Hematopoietic multipotent progenitor cell treated with erythropoietin and hydrocortisone succinate and interleukin-3 and kit ligand, for 6 days (in vitro differentiated cells): ENCODE results near the gene CCDC39.
A peak's percentile ranks its signal among the peaks of the same experiment; 100 is the strongest.

ENCODE experiments used
- DNase-seq: peaks from one replicate; pipeline ENCODE4 v3.0.0-alpha.2; 2015

CCDC39 gene

DNA sequence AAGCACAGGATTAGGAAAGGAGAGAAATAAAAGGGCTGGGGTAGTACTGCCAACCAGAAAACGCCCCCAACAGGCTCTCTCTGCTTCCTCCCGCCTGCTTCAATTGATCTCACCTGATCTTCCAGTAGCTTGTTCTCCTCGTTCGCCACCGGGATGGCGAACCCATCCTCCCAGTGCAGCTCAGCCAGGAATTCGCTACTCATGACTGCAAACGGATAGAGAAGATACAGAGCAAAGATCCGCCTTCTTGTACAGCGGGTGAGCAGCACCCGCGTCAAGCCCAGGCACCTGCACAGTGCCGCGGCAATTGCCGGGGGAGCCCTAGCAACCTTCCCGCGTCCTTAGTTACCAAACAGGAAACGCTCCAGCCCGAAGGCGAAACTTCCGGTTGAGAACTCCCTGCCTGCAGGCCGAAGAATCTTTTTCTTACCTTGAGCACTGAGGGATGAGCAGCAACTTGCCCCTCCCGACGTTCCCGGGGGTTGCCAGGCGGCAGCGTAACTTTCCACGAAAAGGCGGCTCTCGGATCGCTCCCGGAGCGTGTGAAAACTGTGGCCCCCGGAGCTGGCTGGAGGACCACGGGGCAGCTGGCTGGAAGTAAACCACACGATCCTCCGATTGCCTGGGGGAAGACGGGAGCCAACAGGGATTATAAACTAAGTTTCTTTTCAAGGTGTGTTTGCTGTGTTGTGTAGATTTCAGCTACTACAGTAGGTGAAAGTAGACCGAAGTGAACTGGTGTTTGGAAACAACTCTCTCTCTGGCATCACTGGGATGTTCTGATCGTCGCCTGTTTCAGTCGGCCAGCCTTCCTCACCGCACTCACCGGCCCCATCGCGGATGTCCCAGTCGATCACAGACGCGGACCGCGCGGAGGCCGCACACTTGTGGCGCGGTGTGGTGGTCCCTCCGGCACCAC, at the start of gene CCDC39:
TSS of gene CCDC39 (minus strand) at position 312 of the 919 bp plus-strand sequence. CDS start at position 203, 109 bp downstream.
- peak; percentile 62 for DNase-seq

DNA sequence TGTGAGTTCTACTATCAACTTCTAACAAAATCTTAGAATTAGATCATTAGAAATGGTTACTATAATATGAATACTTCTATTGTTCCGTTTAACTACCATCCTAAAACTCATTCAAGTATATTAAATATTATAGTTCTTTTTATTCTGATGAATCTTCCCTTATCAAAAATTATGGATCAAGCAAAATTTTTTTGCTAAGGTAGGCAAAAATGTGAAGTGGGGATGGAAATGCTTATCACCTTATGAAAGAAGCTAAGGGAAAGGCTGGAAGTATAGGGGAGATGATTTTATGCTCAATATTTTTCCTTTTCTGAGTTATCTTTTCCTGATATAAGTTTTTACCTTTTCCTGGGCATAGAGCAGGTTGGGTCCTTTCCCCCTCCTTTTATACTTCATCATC, 40.7 kb upstream of the CCDC39 start:
- no peak for DNase-seq

DNA sequence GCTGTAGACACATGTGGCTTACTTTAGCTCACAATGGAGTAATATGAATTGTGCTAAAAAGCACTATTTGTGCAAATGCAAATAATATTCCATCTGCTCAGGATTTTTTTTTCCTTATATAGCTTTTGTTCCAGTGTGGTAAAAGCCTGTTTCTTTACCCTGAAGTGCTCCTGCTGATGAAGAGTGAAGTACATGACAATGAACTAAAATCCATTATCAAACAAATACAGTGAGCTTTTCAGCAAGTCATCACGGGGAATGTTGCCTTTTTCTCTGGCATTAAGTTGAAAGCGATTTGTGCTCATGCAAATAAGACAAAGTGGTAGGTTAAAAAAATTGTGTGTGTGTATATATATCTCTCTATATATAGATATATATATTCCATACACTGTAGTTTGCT, 28.6 kb upstream of the CCDC39 start:
- no peak for DNase-seq

DNA sequence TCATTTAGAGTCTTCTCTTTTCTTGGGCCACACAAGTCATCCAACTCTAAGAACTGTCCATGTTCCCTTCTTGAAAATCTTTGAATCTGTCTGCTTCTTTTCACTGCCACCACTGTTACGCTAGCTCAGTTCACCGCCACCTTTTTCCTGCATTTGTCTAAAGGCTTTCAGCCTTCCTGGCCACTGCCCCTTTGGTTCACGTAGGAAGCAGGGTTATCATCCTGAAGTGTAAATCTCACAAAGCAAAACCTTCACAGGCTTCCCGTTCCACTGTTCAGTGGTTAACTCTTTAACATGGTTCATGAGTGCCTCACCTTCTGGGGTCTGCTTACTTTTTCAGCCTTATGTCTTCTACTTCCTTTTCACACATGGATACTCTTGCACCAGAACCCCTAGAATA, 26.3 kb upstream of the CCDC39 start:
- DNase-seq = no peak

DNA sequence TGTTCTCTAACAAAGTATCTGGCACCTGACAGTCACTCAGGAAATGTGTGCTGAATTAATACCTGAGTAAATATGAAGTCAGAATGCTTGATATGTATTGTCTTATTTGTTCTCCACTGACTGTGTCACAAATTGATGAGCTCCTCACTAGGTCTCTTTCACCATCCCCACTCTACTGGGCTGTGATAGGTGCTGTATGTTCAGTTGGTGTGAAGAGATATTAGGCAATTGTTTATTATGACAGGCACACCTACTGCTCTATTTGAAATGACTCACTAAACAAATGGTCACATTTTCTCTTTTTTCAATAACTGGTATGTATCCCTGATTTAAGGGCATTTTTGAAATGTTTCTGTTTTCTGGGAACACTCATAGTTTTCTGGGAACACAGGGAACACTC, 25.2 kb upstream of the CCDC39 start:
- DNase-seq = no peak

- DNase-seq = no peak
These were observed 21.7 kb upstream of the CCDC39 start for GRCh38 chr3:180700941-180701340.

DNA sequence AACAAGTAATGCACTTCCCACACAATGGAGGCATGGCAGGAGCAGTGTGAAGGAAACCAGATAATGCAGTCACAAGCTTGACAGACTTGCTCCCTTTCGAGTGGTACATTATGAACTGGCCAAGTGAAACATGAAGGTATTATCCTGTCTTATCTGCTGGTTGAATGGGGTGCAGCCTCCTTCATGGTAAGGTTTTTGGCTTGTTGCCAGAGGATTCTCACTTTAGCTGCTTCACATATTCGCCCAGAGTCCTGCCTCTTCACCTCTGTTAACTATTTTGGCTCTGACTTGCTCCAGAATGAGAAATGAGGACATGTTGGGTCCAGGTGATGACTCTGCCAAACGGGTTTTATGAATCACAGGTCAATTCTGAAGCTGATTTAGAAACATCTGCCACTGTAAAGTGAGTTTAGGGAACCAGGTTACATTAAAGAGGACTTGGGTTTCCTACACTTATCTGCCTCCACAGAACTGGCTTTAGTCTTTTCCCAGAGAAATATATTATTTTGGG, 19.5 kb upstream of the CCDC39 start:
- DNase-seq = peak; percentile 11

GRCh38 chr3:180694321-180694720, 15.0 kb upstream of the CCDC39 start:
- no peak for DNase-seq

GRCh38 chr3:180693656-180694055, 14.4 kb upstream of the CCDC39 start:
- no peak for DNase-seq

- peak; percentile 2 for DNase-seq
These were observed 10.8 kb upstream of the CCDC39 start for GRCh38 chr3:180690061-180690460.

DNA sequence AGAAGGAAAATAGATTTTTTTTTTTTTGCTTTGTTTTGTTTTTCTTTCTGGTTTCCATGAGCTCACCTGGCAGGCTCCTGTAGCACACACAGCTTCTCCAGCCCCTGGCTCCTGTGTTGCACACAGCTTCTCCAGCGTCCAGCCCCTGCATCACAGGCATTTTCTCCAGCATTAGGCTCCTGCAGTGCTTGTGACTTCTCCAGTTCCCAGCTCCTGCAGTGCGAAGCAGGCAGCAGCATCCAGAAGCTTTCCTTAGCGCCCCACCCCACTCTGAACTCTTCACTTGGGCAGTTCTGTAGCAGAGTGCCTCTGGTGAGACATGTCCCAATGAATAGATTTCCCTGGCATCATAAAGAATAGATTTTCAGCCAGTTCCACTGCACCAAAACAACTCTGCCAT, 5.5 kb upstream of the CCDC39 start:
- DNase-seq = no peak

GRCh38 chr3:180683816-180684215, 4.5 kb upstream of the CCDC39 start:
- DNase-seq = no peak

DNA sequence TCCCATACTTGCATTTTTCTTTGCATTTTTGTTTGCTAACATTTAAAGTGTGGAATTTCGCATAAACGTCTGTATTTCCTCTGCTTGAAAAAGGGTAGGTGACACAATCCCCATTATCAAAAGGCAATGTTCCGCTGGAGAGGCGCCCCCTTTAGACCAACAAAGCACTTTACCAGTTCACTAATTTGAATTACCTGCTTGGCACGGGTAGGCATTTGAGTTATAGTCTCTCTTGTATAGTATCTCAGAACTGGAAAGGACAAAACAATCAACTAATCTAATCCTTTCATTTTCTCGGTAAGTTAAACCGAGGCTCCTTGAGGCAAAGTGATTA, 775 bp upstream of the CCDC39 start:
- DNase-seq = peak; percentile 41

GRCh38 chr3:180678231-180678630, 1.1 kb downstream of the CCDC39 start:
- no peak for DNase-seq

DNA sequence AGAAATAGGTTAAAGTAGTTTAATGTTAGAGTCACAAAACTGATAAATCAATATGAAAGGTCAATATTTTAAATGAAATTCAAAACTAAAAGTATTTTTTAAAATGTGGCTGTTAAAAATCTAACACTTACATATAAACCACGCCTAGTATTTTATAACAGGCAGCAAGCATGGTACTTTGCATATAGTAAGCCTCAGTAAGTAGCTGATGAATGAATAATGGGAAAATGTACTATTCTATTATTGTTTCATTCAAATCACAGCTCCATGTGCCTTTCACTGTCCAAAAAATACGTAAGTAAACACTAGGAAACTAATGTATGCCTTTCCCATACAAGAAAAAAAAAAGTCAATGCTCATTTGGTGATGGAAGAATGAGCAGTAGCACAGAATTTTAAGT, 17.8 kb downstream of the CCDC39 start:
- no peak for DNase-seq

- DNase-seq = no peak
These were observed 22.2 kb downstream of the CCDC39 start for GRCh38 chr3:180657094-180657493.

DNA sequence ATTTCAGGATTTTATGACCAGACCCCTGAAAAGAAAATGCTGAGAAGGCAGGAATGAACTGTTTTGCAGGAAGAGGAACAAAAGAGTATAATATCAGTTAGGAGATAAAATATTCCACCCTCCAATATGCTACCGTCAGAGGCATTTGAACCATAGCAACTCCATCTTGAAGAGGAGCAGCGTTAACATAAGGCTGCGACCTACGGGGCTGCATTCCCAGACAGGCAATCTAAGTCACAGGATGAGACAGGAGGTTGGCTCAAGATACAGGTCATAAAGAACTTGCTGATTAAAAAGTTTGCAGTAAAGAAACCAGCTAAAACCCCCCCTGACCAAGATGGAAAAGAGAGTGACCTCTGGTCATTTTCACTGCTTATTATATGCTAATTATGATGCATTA, 22.9 kb downstream of the CCDC39 start:
- no peak for DNase-seq

DNA sequence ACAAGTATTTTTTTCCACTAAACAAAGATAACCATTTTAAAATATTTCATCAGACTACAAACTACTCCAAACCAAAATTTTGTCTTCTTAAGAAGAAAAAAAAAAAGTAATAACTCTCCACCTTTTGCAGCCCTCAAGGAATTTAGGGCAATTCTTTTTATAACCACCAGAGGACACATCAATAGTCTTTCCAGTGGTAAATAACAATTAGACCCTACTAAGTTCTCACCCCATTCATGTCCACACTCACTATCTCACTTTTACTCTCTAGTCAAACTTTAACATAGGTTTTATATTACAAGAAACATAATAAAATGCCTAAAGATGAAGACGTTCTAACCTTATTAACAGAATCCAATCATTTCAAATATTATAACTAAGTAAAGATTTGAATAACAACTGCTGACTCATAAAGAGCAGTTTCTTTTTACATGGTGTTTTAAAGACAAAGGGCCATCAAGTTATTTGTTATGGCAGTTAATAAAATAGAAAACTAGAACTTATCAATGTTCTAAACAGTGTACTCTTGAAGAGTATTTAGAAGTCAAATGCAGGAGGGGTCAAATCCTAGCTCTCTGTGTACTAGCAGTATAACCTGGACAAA, 33.0 kb downstream of the CCDC39 start:
- DNase-seq = peak; percentile 17

DNA sequence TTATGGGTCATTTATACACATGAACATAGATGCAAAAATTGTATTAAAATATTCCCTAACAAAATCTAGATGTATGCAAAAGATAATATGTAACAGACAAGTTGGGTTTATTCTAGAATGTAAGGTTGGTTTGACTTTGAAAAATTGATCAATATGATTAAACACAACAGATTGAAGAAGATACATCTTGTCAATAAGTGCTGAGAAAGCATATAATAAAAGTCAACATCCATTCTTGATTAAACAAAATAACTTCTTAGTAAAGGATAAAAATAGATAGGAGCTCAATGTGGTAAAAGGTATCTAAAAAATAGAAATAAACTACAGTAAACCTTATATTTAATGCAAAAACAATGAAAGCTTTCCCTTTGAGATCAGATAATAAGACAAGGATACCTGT, 38.3 kb downstream of the CCDC39 start:
- no peak for DNase-seq

- no peak for DNase-seq
These were observed 45.6 kb downstream of the CCDC39 start for GRCh38 chr3:180633722-180634121.

- DNase-seq = peak; percentile 23
These were observed 48.0 kb downstream of the CCDC39 start for GRCh38 chr3:180631317-180631716.

DNA sequence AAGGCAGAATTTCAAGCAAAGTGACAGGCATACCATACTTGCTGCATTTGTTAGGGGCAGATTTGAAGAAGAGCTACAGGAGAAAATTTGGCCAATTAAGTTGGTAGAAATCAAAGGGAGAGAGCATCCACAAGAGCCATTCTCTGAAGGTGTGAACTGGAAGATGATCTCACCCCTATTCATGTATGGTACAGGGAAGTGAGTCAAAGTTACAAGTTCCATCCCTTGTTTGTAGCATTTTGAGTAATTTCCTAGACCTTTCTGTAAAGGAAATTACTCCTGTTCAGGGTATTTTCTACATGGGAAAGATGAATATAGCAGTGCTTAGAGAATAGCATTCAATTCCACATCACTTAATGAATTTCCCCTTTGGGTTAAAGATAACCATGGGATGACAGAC, 48.9 kb downstream of the CCDC39 start:
- no peak for DNase-seq

- DNase-seq = no peak
These were observed 52.4 kb downstream of the CCDC39 start for GRCh38 chr3:180626844-180627243.

GRCh38 chr3:180624714-180625113, 54.6 kb downstream of the CCDC39 start:
- no peak for DNase-seq
